Gastroesophageal sphincter (tissue), 3 donors: ENCODE results near the gene MSH3.

ENCODE experiments used
- EP300 ChIP-seq: sonication (generic); formaldehyde crosslinking; IDR thresholded peaks from one replicate; pipeline ENCODE4 v1.6.1; 2017; ENCODE audit warnings: antibody characterized with exemption, mild to moderate bottlenecking
- POLR2A ChIP-seq, 2 donors: fragments of 450-650 bp; IDR thresholded peaks; one replicate each; pipeline ENCODE4 v1.6.1; 2017; ENCODE audit warnings: antibody characterized with exemption in 2 of 2, mild to moderate bottlenecking in 2 of 2, moderate library complexity in 1 of 2
- POLR2AphosphoS5 ChIP-seq: sonication (generic); formaldehyde crosslinking; IDR thresholded peaks from one replicate; pipeline ENCODE4 v1.6.1; 2017; ENCODE audit warnings: antibody characterized with exemption
- TF ChIP-seq, protein P1 (sequence below), 4 experiments: fragments of 200-600 bp in 2 of 4; fragments of 450-650 bp in 2 of 4; sonication (generic) in 1 of 4; IDR thresholded peaks; one replicate each; pipeline ENCODE4 v1.5.1; 2017 to 2019; ENCODE audit warnings: antibody characterized with exemption in 4 of 4, mild to moderate bottlenecking in 2 of 4, moderate library complexity in 2 of 4

DNA sequence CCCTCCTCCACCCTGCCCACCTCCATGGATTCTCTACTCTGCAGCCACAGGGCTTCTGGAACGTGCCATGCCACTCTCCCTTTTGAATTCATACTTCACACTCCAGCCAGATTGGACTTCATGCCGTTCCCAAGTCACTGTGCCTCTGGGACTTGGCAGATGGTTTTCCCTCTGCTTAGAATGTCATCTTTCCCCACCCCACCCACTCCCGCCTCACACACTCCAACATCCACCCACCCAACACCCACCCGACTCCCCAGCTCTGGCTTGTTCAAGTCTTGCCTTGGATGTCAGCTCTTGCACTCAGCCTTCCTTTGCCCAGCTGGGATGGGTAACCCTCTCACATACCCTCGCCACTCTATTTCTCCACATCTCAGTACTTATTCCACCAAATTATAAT is 142.4 kb downstream of the MSH3 start:
- TF ChIP-seq, protein P1, sequence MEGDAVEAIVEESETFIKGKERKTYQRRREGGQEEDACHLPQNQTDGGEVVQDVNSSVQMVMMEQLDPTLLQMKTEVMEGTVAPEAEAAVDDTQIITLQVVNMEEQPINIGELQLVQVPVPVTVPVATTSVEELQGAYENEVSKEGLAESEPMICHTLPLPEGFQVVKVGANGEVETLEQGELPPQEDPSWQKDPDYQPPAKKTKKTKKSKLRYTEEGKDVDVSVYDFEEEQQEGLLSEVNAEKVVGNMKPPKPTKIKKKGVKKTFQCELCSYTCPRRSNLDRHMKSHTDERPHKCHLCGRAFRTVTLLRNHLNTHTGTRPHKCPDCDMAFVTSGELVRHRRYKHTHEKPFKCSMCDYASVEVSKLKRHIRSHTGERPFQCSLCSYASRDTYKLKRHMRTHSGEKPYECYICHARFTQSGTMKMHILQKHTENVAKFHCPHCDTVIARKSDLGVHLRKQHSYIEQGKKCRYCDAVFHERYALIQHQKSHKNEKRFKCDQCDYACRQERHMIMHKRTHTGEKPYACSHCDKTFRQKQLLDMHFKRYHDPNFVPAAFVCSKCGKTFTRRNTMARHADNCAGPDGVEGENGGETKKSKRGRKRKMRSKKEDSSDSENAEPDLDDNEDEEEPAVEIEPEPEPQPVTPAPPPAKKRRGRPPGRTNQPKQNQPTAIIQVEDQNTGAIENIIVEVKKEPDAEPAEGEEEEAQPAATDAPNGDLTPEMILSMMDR (IDR thresholded peaks at IDR 0.05) = no peak
- TF ChIP-seq POLR2A (IDR thresholded peaks at IDR 0.05) (no peak), POLR2AphosphoS5 (no peak), EP300 (no peak)
